ENCODE results near the gene RASIP1.

The RASIP1 gene

DNA sequence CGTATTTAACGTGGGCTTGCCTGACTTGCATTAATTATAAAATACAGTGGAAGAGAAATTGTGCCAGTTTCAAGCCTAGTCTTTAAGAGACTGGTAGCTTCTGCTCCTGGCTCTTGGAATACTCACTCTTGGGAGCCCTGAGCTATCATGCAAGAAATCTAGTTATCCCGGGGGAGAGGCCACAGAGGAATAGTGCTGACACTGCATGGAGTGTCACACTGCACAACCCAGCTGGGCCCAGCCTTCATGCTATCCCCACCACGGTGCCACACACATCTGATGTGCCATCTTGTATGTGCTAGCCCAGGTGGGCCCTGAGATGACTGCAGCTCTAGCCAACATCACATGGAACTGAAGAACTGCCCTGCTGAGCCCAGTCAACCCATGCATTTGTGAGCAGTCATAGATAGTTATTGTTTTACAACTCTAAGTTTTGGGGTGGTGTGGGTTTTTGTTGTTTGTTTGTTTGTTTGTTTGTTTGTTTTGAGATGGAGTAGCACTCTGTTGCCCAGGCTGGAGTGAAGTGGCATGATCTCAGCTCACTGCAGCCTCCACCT lies 29.2 kb downstream of the RASIP1 start:
- Histone ChIP-seq H3K9ac (ENCODE audit: insufficient read length, low read depth) (no peak overlapping the region), H3K9me3 (ENCODE audit: insufficient read depth, low read length) (peaks cover 9% of the 10 kb centered on the region; the same call in 1 of the 2 replicates), H3K4me3 (ENCODE audit: insufficient read length, low read depth) (no peak overlapping the region), H3K4me1 (ENCODE audit: insufficient read depth, insufficient read length) (peaks cover 4% of the 10 kb centered on the region), H3K36me3 (ENCODE audit: insufficient read depth, insufficient read length, low read length) (no peaks in the 10 kb centered on the region), H3K27me3 (ENCODE audit: insufficient read depth, insufficient read length) (no peaks in the 10 kb centered on the region)
- DNase-seq (ENCODE audit: low read depth, low spot score): no peak
- no peak for TF ChIP-seq SUZ12 (IDR thresholded peaks at IDR 0.05; ENCODE audit: extremely low read depth, insufficient read depth, insufficient read length)

DNA sequence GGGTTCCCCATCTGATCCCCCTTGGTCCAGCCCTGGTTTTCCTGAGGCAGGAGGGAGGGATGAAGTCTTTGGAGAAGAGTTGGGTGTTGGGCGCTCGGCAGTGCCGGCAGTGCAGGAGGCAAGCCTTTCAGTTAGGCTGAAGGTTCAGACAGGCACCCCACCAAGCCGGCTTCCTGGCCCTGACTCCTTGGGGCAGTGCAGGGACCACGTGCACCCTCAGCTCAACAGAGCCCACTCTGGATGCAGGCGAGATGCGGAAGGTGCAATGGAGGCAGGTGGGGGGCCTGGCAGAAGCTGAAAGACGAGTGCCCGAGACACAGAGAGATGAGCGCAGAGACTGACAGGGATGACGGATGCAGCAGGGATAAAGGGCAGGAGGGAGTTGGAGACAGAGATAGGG lies 31.9 kb downstream of the RASIP1 start:
- no peaks in the 10 kb centered on the region for H3K27me3 ChIP-seq (ENCODE audit: insufficient read depth, insufficient read length)
- H3K36me3 ChIP-seq (ENCODE audit: insufficient read depth, insufficient read length, low read length): no peaks in the 10 kb centered on the region
- H3K4me1 ChIP-seq (ENCODE audit: insufficient read depth, insufficient read length): peaks cover 4% of the 10 kb centered on the region
- TF ChIP-seq YY1 (IDR thresholded peaks at IDR 0.05; ENCODE audit: insufficient read depth, insufficient read length) (no peak), SUZ12 (IDR thresholded peaks at IDR 0.05; ENCODE audit: extremely low read depth, insufficient read depth, insufficient read length) (no peak), ZNF274 (IDR thresholded peaks at IDR 0.05; ENCODE audit: low read depth, low read length) (no peak)
- H3K9me3 ChIP-seq (ENCODE audit: insufficient read depth, low read length): peaks cover 9% of the 10 kb centered on the region; the same call in 1 of the 2 replicates
- no peak for DNase-seq (ENCODE audit: low read depth, low spot score)
- H3K4me3 ChIP-seq (ENCODE audit: insufficient read length, low read depth): no peak overlapping the region
- H3K9ac ChIP-seq (ENCODE audit: insufficient read length, low read depth): no peak overlapping the region

DNA sequence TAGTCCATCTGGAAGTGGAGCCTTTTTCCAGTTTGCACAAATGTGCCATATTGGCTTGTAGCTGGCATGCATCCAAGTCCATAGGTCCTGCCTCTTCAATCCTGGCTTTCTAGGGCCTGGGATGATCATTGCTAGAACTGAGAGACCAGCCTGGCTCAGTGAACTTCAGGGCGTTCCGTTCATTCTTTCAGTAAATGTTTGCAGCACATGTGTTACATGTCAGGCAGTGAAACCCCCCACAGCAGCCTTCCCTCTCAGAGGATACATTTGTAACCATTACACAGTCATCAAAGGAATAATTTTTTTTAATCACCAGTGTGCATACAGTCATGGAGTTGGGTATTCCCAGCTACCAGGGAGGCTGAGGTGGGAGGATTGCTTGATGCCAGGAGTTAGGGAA lies 35.0 kb downstream of the RASIP1 start:
- no peaks in the 10 kb centered on the region for H3K27me3 ChIP-seq (ENCODE audit: insufficient read depth, insufficient read length)
- TF ChIP-seq ZNF274 (IDR thresholded peaks at IDR 0.05; ENCODE audit: low read depth, low read length) (no peak), SUZ12 (IDR thresholded peaks at IDR 0.05; ENCODE audit: extremely low read depth, insufficient read depth, insufficient read length) (no peak), YY1 (IDR thresholded peaks at IDR 0.05; ENCODE audit: insufficient read depth, insufficient read length) (no peak)
- no peaks in the 10 kb centered on the region for H3K9me3 ChIP-seq (ENCODE audit: insufficient read depth, low read length)
- no peaks in the 10 kb centered on the region for H3K4me1 ChIP-seq (ENCODE audit: insufficient read depth, insufficient read length)
- H3K4me3 ChIP-seq (ENCODE audit: insufficient read length, low read depth): no peak overlapping the region
- no peaks in the 10 kb centered on the region for H3K36me3 ChIP-seq (ENCODE audit: insufficient read depth, insufficient read length, low read length)
- DNase-seq (ENCODE audit: low read depth, low spot score): no peak
- H3K9ac ChIP-seq (ENCODE audit: insufficient read length, low read depth): no peak overlapping the region

DNA sequence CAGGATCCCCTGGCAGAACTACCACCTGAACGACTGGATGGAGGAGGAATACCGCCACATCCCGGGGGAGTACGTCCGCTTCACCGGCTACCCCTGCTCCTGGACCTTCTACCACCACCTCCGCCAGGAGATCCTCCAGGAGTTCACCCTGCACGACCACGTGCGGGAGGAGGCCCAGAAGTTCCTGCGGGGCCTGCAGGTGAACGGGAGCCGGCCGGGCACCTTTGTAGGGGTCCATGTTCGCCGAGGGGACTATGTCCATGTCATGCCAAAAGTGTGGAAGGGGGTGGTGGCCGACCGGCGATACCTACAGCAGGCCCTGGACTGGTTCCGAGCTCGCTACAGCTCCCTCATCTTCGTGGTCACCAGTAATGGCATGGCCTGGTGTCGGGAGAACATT lies 37.1 kb downstream of the RASIP1 start:
- Histone ChIP-seq H3K9me3 (ENCODE audit: insufficient read depth, low read length) (no peaks in the 10 kb centered on the region), H3K4me1 (ENCODE audit: insufficient read depth, insufficient read length) (no peaks in the 10 kb centered on the region), H3K36me3 (ENCODE audit: insufficient read depth, insufficient read length, low read length) (no peaks in the 10 kb centered on the region), H3K9ac (ENCODE audit: insufficient read length, low read depth) (no peak overlapping the region), H3K27me3 (ENCODE audit: insufficient read depth, insufficient read length) (no peaks in the 10 kb centered on the region), H3K4me3 (ENCODE audit: insufficient read length, low read depth) (no peak overlapping the region)
- DNase-seq (ENCODE audit: low read depth, low spot score): no peak
- TF ChIP-seq YY1 (IDR thresholded peaks at IDR 0.05; ENCODE audit: insufficient read depth, insufficient read length): no peak
- no peak for TF ChIP-seq ZNF274 (IDR thresholded peaks at IDR 0.05; ENCODE audit: low read depth, low read length)
- no peak for TF ChIP-seq SUZ12 (IDR thresholded peaks at IDR 0.05; ENCODE audit: extremely low read depth, insufficient read depth, insufficient read length)

DNA sequence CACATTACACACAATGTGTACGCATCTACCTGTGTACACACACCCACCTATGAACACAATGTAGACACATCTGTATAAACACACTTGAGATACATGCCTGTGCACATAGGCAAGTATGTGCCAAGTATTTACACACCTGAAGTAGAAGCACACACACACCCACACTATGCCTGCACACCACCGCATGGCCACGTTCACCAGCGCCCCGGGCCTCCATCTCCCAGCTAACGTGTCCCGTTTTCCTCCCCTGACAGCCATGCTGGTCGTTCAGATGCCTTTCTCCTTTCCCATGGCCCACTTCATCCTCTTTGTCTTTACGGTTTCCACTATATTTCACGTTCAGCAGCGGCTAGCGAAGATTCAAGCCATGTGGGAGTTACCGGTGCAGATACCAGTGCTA lies 37.7 kb downstream of the RASIP1 start:
- no peak for DNase-seq (ENCODE audit: low read depth, low spot score)
- H3K27me3 ChIP-seq (ENCODE audit: insufficient read depth, insufficient read length): no peaks in the 10 kb centered on the region
- H3K36me3 ChIP-seq (ENCODE audit: insufficient read depth, insufficient read length, low read length): no peaks in the 10 kb centered on the region
- H3K4me1 ChIP-seq (ENCODE audit: insufficient read depth, insufficient read length): no peaks in the 10 kb centered on the region
- no peaks in the 10 kb centered on the region for H3K9me3 ChIP-seq (ENCODE audit: insufficient read depth, low read length)
- H3K4me3 ChIP-seq (ENCODE audit: insufficient read length, low read depth): no peak overlapping the region
- H3K9ac ChIP-seq (ENCODE audit: insufficient read length, low read depth): no peak overlapping the region
- no peak for TF ChIP-seq YY1 (IDR thresholded peaks at IDR 0.05; ENCODE audit: insufficient read depth, insufficient read length)
- TF ChIP-seq SUZ12 (IDR thresholded peaks at IDR 0.05; ENCODE audit: extremely low read depth, insufficient read depth, insufficient read length): no peak
- no peak for TF ChIP-seq ZNF274 (IDR thresholded peaks at IDR 0.05; ENCODE audit: low read depth, low read length)

DNA sequence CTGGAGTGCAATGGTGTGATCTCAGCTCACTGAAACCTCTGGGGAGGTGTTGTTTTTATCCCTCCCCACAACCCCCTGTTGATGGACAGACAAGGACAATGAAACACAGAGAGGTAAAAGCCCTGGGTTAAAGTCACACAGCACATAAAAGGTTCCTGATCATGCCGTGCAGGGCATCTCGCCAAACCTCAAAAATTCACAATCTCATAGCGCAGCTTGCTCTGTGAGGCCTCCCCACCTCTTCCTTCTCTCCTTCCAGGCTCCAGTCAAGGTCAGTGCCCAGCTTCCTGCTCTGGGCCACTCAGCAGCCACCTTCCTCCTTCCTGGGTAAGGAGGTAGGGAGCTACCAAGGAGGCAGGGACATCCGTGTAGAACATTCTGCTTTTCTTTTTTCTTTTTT lies 42.4 kb downstream of the RASIP1 start:
- DNase-seq (ENCODE audit: low read depth, low spot score): no peak
- H3K9ac ChIP-seq (ENCODE audit: insufficient read length, low read depth): no peak overlapping the region
- H3K4me1 ChIP-seq (ENCODE audit: insufficient read depth, insufficient read length): peaks cover 5% of the 10 kb centered on the region

DNA sequence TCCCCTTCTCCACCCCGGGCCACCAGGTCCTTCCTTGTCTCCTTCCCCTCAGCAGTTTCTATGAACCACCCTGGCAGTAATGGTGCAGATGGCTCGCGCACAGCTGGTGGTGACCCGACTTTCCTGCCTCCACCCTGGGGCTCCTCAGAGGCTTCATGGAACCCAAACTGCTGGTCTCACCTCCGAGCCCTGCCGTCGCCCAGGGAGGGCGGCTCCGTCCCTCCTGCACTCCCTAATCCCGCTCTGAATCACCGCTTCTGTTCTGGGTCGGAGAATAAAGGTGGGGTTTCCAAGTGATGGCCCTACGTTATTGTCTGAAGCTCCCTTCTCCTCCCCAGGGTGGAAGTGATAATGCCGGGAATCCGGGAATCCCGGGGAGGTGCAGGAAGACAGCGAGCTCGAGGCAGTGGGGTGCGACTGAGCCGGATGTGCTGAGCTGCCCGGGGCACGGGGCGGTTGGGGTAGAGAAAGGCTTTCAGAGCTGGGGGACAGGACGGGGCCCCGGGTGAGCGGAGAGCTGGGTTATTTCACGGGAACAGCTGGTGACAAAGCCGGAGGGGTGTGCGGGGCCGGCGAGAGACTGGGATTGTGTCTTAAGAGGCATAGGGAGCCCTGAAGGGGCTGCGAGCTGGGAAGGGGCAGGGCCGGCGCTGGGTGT lies 43.9 kb downstream of the RASIP1 start:
- Histone ChIP-seq H3K9me3 (ENCODE audit: insufficient read depth, low read length) (no peaks in the 10 kb centered on the region), H3K4me1 (ENCODE audit: insufficient read depth, insufficient read length) (peaks cover 5% of the 10 kb centered on the region), H3K36me3 (ENCODE audit: insufficient read depth, insufficient read length, low read length) (no peaks in the 10 kb centered on the region), H3K9ac (ENCODE audit: insufficient read length, low read depth) (peak overlapping the region; percentile 76), H3K4me3 (ENCODE audit: insufficient read length, low read depth) (peak overlapping the region; percentile 71), H3K27me3 (ENCODE audit: insufficient read depth, insufficient read length) (no peaks in the 10 kb centered on the region)
- TF ChIP-seq SUZ12 (IDR thresholded peaks at IDR 0.05; ENCODE audit: extremely low read depth, insufficient read depth, insufficient read length) (no peak), YY1 (IDR thresholded peaks at IDR 0.05; ENCODE audit: insufficient read depth, insufficient read length) (no peak), ZNF274 (IDR thresholded peaks at IDR 0.05; ENCODE audit: low read depth, low read length) (no peak)
- DNase-seq (ENCODE audit: low read depth, low spot score): no peak

More for the DNA sequence above, 42.4 kb downstream of the RASIP1 start:
- Histone ChIP-seq H3K27me3 (ENCODE audit: insufficient read depth, insufficient read length) (no peaks in the 10 kb centered on the region), H3K4me3 (ENCODE audit: insufficient read length, low read depth) (no peak overlapping the region), H3K9me3 (ENCODE audit: insufficient read depth, low read length) (no peaks in the 10 kb centered on the region), H3K36me3 (ENCODE audit: insufficient read depth, insufficient read length, low read length) (no peaks in the 10 kb centered on the region)
- TF ChIP-seq YY1 (IDR thresholded peaks at IDR 0.05; ENCODE audit: insufficient read depth, insufficient read length) (no peak), SUZ12 (IDR thresholded peaks at IDR 0.05; ENCODE audit: extremely low read depth, insufficient read depth, insufficient read length) (no peak), ZNF274 (IDR thresholded peaks at IDR 0.05; ENCODE audit: low read depth, low read length) (no peak)

Measured in NT2/D1 (cell line).